ENCODE measurements around the gene TBC1D26.
"Not testable (repeated sequence)": the region's sequence is repeated elsewhere in the genome, so short reads cannot be mapped to it uniquely, and the experiment has no call there.

Gene TBC1D26

GRCh38 chr17:15731900-15732299 lies at the start of gene TBC1D26:
Gene TBC1D26 (plus strand): TSS chr17:15732283. CDS start chr17:15735349, 3,066 bp downstream.
- DNase-seq = not testable (repeated sequence)

- DNase-seq = not testable (repeated sequence)
Measured at GRCh38 chr17:15683135-15683534, 48.9 kb upstream of the TBC1D26 start.

- peak; percentile 69 to 70 for DNase-seq
Measured at GRCh38 chr17:15683824-15684478, 48.1 kb upstream of the TBC1D26 start, which contains the start of gene TRIM16. Gene TRIM16 (minus strand): TSS chr17:15684311. CDS start chr17:15651609, 32,702 bp downstream.

GRCh38 chr17:15687494-15687893 lies 44.6 kb upstream of the TBC1D26 start:
- not testable (repeated sequence) for DNase-seq

- not testable (repeated sequence) for DNase-seq
Measured at GRCh38 chr17:15698967-15699366, 33.1 kb upstream of the TBC1D26 start.

- DNase-seq = peak; percentile 86 to 98
Measured at GRCh38 chr17:15699413-15699924, 32.6 kb upstream of the TBC1D26 start, which contains the start of gene ZNF286A. Gene ZNF286A (plus strand): TSS chr17:15699752. CDS start chr17:15700330, 578 bp downstream.

- DNase-seq = not testable (repeated sequence)
Measured at GRCh38 chr17:15699937-15700336, 32.1 kb upstream of the TBC1D26 start.

- DNase-seq = not testable (repeated sequence)
Measured at GRCh38 chr17:15704239-15704638, 27.8 kb upstream of the TBC1D26 start.

GRCh38 chr17:15704813-15705212 lies 27.3 kb upstream of the TBC1D26 start:
- not testable (repeated sequence) for DNase-seq

GRCh38 chr17:15708879-15709278 lies 23.2 kb upstream of the TBC1D26 start:
- DNase-seq = not testable (repeated sequence)

- DNase-seq = not testable (repeated sequence)
Measured at GRCh38 chr17:15716601-15717563, 15.2 kb upstream of the TBC1D26 start.

GRCh38 chr17:15730535-15730934 lies 1.5 kb upstream of the TBC1D26 start:
- DNase-seq = not testable (repeated sequence)

- DNase-seq = not testable (repeated sequence)
Measured at GRCh38 chr17:15733174-15733789, 1.2 kb downstream of the TBC1D26 start.

GRCh38 chr17:15736578-15736977 lies 4.5 kb downstream of the TBC1D26 start:
- DNase-seq = not testable (repeated sequence)

- DNase-seq = no peak
Measured at GRCh38 chr17:15738066-15738465, 6.0 kb downstream of the TBC1D26 start.

- not testable (repeated sequence) for DNase-seq
Measured at GRCh38 chr17:15739259-15739658, 7.2 kb downstream of the TBC1D26 start.

GRCh38 chr17:15740041-15740440 lies 8.0 kb downstream of the TBC1D26 start:
- not testable (repeated sequence) for DNase-seq

GRCh38 chr17:15740570-15741120 lies 8.6 kb downstream of the TBC1D26 start:
- DNase-seq = no peak

GRCh38 chr17:15741624-15742023 lies 9.5 kb downstream of the TBC1D26 start:
- DNase-seq = no peak

GRCh38 chr17:15742051-15742795 lies 10.1 kb downstream of the TBC1D26 start:
- DNase-seq = no peak

GRCh38 chr17:15742921-15743320 lies 10.8 kb downstream of the TBC1D26 start:
- no peak for DNase-seq
